Psoas muscle (tissue), 8 donors: ENCODE data around the gene SLC36A4. TPM values are rescaled to one million over a fixed set of nuclear protein-coding genes. Genes with fewer than 3 reads are reported as not detected.
A peak's percentile ranks its signal among the peaks of the same experiment; 100 is the strongest.

ENCODE experiments used
- ATAC-seq, 4 donors: fragments of 200-7000 bp; cut with Tn5 transposase; one replicate each; pipeline ENCODE4 v1.9.1; 2020; ENCODE audit warnings: moderate library complexity in 3 of 4, mild to moderate bottlenecking in 2 of 4
- DNase-seq, 2 donors: peaks; one replicate each; pipeline ENCODE4 v3.0.0-alpha.2; 2020
- H3K27ac ChIP-seq: fragments of 200-600 bp; one replicate; pipeline ENCODE4 v1.8.0; 2022
- H3K27me3 ChIP-seq, 3 donors: fragments of 200-600 bp in 1 of 3; one replicate each; pipeline versions ENCODE4 v1.6.1 to v1.8.0; 2013 to 2022; ENCODE audit warnings: low read length in 2 of 3, mild to moderate bottlenecking in 2 of 3, moderate library complexity in 1 of 3; ENCODE audit not compliant: insufficient read depth in 3 of 3
- H3K36me3 ChIP-seq, 2 donors: fragments of 200-600 bp in 1 of 2; one replicate each; pipeline versions ENCODE4 v1.6.1 to v1.8.0; 2013 to 2022; ENCODE audit warnings: low read depth in 1 of 2, mild to moderate bottlenecking in 1 of 2, moderate library complexity in 1 of 2; ENCODE audit not compliant: insufficient read depth in 1 of 2
- H3K4me1 ChIP-seq: fragments of 200-600 bp; one replicate; pipeline ENCODE4 v1.8.0; 2022
- H3K4me3 ChIP-seq: fragments of 200-600 bp; one replicate; pipeline ENCODE4 v1.8.0; 2022; ENCODE audit warnings: mild to moderate bottlenecking
- H3K9me3 ChIP-seq: fragments of 200-600 bp; one replicate; pipeline ENCODE4 v1.8.0; 2022
- WGBS, 3 donors: extraction: QIAGEN DNeasy Blood & Tissue Kit; methylation state at CpG; one replicate each; pipeline versions ENCODE4 v1.1.6 to v1.1.7; 2013; 5-methylcytosine and 5-hydroxymethylcytosine counted together
- intact Hi-C, 2 donors: fragments of 100-400 bp; cut with DNase I; formaldehyde crosslinking; loops; one replicate each; pipeline versions ENCODE4 v1.11.0 to v1.14.2; 2022
- polyA plus RNA-seq, 3 donors: library from polyadenylated mRNA; stranded (reverse); fragments of 200-250 nt; gene quantifications; one replicate each; pipeline ENCODE4 v1.2.3, GENCODE V29; 2013
- total RNA-seq, 4 donors: library from RNA; stranded (reverse); fragmentation: NEBNext Ultra II Directional in 2 of 4; extraction: Animal tissue kit (Norgen Biotek cat#: 25700) in 2 of 4; gene quantifications; one replicate each; pipeline versions ENCODE4 v1.2.1 to v1.2.4, GENCODE V29; 2021 to 2023
- TF ChIP-seq, protein P1 (sequence below): fragments of 200-600 bp; IDR thresholded peaks from one replicate; pipeline ENCODE4 v1.8.0; 2022; ENCODE audit warnings: antibody characterized with exemption
- donor health status: healthy with polysubstance abuse.
- donor health status: DM: no; HTN: no; CAD: no; lungs with moderate emphysema.
- donor health status: Bipolar disorder and iron deficiency.
- donor health status: healthy.
- donor health status: DM: yes; HTN: yes; CAD: no.
- donor health status: DM: no; HTN: no; CAD: no.
- donor health status: DM: no; HTN: no; CAD: no.
- donor health status: DM: yes; HTN: yes; CAD: no.

Gene SLC36A4
- total and polyA plus RNA-seq, 7 donors: 2.2 to 5.5 (median 3.0) TPM

GRCh38 chr11:93236741-93237675 lies 39.2 kb upstream of the SLC36A4 start:
- TF ChIP-seq, protein P1, sequence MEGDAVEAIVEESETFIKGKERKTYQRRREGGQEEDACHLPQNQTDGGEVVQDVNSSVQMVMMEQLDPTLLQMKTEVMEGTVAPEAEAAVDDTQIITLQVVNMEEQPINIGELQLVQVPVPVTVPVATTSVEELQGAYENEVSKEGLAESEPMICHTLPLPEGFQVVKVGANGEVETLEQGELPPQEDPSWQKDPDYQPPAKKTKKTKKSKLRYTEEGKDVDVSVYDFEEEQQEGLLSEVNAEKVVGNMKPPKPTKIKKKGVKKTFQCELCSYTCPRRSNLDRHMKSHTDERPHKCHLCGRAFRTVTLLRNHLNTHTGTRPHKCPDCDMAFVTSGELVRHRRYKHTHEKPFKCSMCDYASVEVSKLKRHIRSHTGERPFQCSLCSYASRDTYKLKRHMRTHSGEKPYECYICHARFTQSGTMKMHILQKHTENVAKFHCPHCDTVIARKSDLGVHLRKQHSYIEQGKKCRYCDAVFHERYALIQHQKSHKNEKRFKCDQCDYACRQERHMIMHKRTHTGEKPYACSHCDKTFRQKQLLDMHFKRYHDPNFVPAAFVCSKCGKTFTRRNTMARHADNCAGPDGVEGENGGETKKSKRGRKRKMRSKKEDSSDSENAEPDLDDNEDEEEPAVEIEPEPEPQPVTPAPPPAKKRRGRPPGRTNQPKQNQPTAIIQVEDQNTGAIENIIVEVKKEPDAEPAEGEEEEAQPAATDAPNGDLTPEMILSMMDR: peak; percentile 27
- no peaks in the 10 kb centered on the region for H3K4me1 ChIP-seq
- H3K9me3 ChIP-seq: no peaks in the 10 kb centered on the region
- H3K27ac ChIP-seq: no peak overlapping the region
- intact Hi-C loops: loop anchor here (1.0 to 10.0 kb wide), 3 partner anchors 305 to 413 kb away; partner anchors contain the start of gene SMCO4 (in 1 of the 2)
- 43 to 48% (median 47%) methylated on average over 10 of the region's 10 CpGs for WGBS, 3 donors
- DNase-seq (no peak), ATAC-seq (peak in 1 of 4 donors; percentile 46)
- H3K27me3 ChIP-seq: peaks cover 0 to 4% (median 3%) of the 10 kb centered on the region in 3 donors
- no peak overlapping the region for H3K4me3 ChIP-seq
- no peaks in the 10 kb centered on the region for H3K36me3 ChIP-seq

GRCh38 chr11:93234602-93235207 lies 36.9 kb upstream of the SLC36A4 start:
- Histone ChIP-seq H3K27ac (no peak overlapping the region), H3K9me3 (no peaks in the 10 kb centered on the region), H3K36me3 (no peaks in the 10 kb centered on the region), H3K27me3 (peaks cover 0 to 3% (median 0%) of the 10 kb centered on the region in 3 donors), H3K4me3 (no peak overlapping the region), H3K4me1 (no peaks in the 10 kb centered on the region)
- TF ChIP-seq, protein P1: peak; percentile 92
- 23 to 29% (median 26%) methylated on average over 4 of the region's 4 CpGs for WGBS, 3 donors
- peak; percentile 66 to 75 for DNase-seq
- ATAC-seq: peak; percentile 97 to 99 (median 98)
- intact Hi-C loops: loop anchor here (1.0 to 10.0 kb wide), 5 partner anchors 308 to 418 kb away; partner anchors contain the start of gene SMCO4 (in 2 of the 2)

GRCh38 chr11:93229876-93230275 lies 32.1 kb upstream of the SLC36A4 start:
- intact Hi-C loops: loop anchor here (5.0 to 10.0 kb wide), 5 partner anchors 285 to 422 kb away; no protein-coding TSS in a partner anchor
- Histone ChIP-seq H3K9me3 (no peaks in the 10 kb centered on the region), H3K36me3 (no peaks in the 10 kb centered on the region), H3K4me3 (no peak overlapping the region), H3K4me1 (no peaks in the 10 kb centered on the region), H3K27me3 (no peaks in the 10 kb centered on the region), H3K27ac (no peak overlapping the region)
- TF ChIP-seq, protein P1: no peak
- WGBS, 3 donors: 94 to 96% (median 94%) methylated on average over 1 of the region's 1 CpG
- DNase-seq (no peak), ATAC-seq (no peak)

- ATAC-seq (peak in 1 of 4 donors; percentile 38), DNase-seq (no peak)
- 7 to 20% (median 11%) methylated on average over 2 of the region's 2 CpGs for WGBS, 3 donors
- Histone ChIP-seq H3K4me1 (no peaks in the 10 kb centered on the region), H3K4me3 (no peak overlapping the region), H3K27ac (no peak overlapping the region), H3K27me3 (peaks cover 0 to 3% (median 0%) of the 10 kb centered on the region in 3 donors), H3K9me3 (no peaks in the 10 kb centered on the region), H3K36me3 (no peaks in the 10 kb centered on the region)
- intact Hi-C loops: loop anchor here (5.0 to 10.0 kb wide), 3 partner anchors 281 to 407 kb away; no protein-coding TSS in a partner anchor
- TF ChIP-seq, protein P1: peak; percentile 50
These were observed 27.9 kb upstream of the SLC36A4 start for GRCh38 chr11:93225662-93226061.
